Neuronal stem cell (in vitro differentiated cells): ENCODE data around the gene FAM117B.

Source experiments
- DNase-seq: peaks from one replicate; pipeline ENCODE4 v3.0.0-alpha.2; 2013; ENCODE audit warnings: low spot score
- H2AFZ ChIP-seq: one replicate; pipeline ENCODE4 v1.6.1; 2013; ENCODE audit warnings: mild to moderate bottlenecking, low read length, inconsistent platforms
- H2AK5ac ChIP-seq: 2 replicates; pipeline ENCODE4 v1.6.1; 2013; ENCODE audit warnings: low read depth, mild to moderate bottlenecking, inconsistent platforms, low read length, moderate library complexity, mixed read lengths
- H2BK120ac ChIP-seq: 2 replicates; pipeline ENCODE4 v1.6.1; 2013; ENCODE audit warnings: low read depth, mild to moderate bottlenecking, inconsistent platforms, low read length, moderate library complexity, mixed read lengths
- H2BK12ac ChIP-seq: one replicate; pipeline ENCODE4 v1.6.1; 2013; ENCODE audit warnings: low read length, inconsistent platforms
- H2BK15ac ChIP-seq: 2 replicates; pipeline ENCODE4 v1.6.1; 2013; ENCODE audit warnings: mild to moderate bottlenecking, low read length, inconsistent platforms, mixed read lengths
- H2BK5ac ChIP-seq: one replicate; pipeline ENCODE4 v1.6.1; 2013; ENCODE audit warnings: inconsistent platforms, mild to moderate bottlenecking, low read length, moderate library complexity
- H3K14ac ChIP-seq: one replicate; pipeline ENCODE4 v1.6.1; 2013; ENCODE audit warnings: low read length, inconsistent platforms
- H3K18ac ChIP-seq: 2 replicates; pipeline ENCODE4 v1.6.1; 2013; ENCODE audit warnings: low read length, inconsistent platforms
- H3K23ac ChIP-seq: 2 replicates; pipeline ENCODE4 v1.6.1; 2013; ENCODE audit warnings: low read depth, mild to moderate bottlenecking, mixed read lengths, low read length, inconsistent platforms; ENCODE audit not compliant: poor library complexity
- H3K27ac ChIP-seq: replicated peaks from 3 replicates; pipeline ENCODE4 v1.5.1; 2013; ENCODE audit warnings: low read length, inconsistent platforms
- H3K27me3 ChIP-seq, 3 experiments: 2 replicates each; pipeline ENCODE4 v1.6.1; 2013; ENCODE audit warnings: low read length in 3 of 3, mild to moderate bottlenecking in 2 of 3, inconsistent platforms in 1 of 3, low read depth in 1 of 3, mixed read lengths in 1 of 3, moderate library complexity in 1 of 3; ENCODE audit not compliant: control insufficient read depth in 3 of 3, insufficient read depth in 3 of 3
- H3K36me3 ChIP-seq, 2 donors: replicated peaks in 1 of 2; 2 replicates each; pipeline ENCODE4 v1.6.1; 2013; ENCODE audit warnings: low read length in 2 of 2; ENCODE audit not compliant: control insufficient read depth in 2 of 2, insufficient read depth in 2 of 2
- H3K4ac ChIP-seq: 2 replicates; pipeline ENCODE4 v1.6.1; 2013; ENCODE audit warnings: inconsistent platforms, mild to moderate bottlenecking, low read length, moderate library complexity
- H3K4me1 ChIP-seq, 2 donors: 1 replicate in 1 of 2; 2 replicates in 1 of 2; pipeline ENCODE4 v1.6.1; 2013; ENCODE audit warnings: low read length in 2 of 2, low read depth in 1 of 2; ENCODE audit not compliant: control insufficient read depth in 2 of 2, insufficient read depth in 1 of 2
- H3K4me2 ChIP-seq: one replicate; pipeline ENCODE4 v1.6.1; 2013; ENCODE audit warnings: mild to moderate bottlenecking, low read length, inconsistent platforms; ENCODE audit not compliant: insufficient read depth, poor library complexity, severe bottlenecking
- H3K4me3 ChIP-seq, 2 donors: 2 replicates each; pipeline ENCODE4 v1.5.1; 2013; ENCODE audit warnings: low read length in 2 of 2, mild to moderate bottlenecking in 2 of 2, inconsistent platforms in 1 of 2, moderate library complexity in 1 of 2
- H3K79me1 ChIP-seq: one replicate; pipeline ENCODE4 v1.6.1; 2013; ENCODE audit warnings: low read depth, mild to moderate bottlenecking, inconsistent platforms, low read length, moderate library complexity
- H3K9ac ChIP-seq: one replicate; pipeline ENCODE4 v1.6.1; 2013; ENCODE audit warnings: mild to moderate bottlenecking, low read depth, low read length, inconsistent platforms; ENCODE audit not compliant: poor library complexity
- H3K9me3 ChIP-seq, 2 donors: replicated peaks in 1 of 2; 2 replicates each; pipeline versions ENCODE3 to v1.6.1; 2013; ENCODE audit warnings: low read length in 2 of 2, mild to moderate bottlenecking in 2 of 2, inconsistent platforms in 1 of 2, low read depth in 1 of 2, mixed read lengths in 1 of 2, moderate library complexity in 1 of 2; ENCODE audit not compliant: control insufficient read depth in 2 of 2, insufficient read depth in 1 of 2
- H4K8ac ChIP-seq: one replicate; pipeline ENCODE4 v1.6.1; 2013; ENCODE audit warnings: low read depth, mild to moderate bottlenecking, inconsistent platforms, low read length, moderate library complexity
- H4K91ac ChIP-seq: one replicate; pipeline ENCODE4 v1.6.1; 2013; ENCODE audit warnings: low read length, low read depth, mild to moderate bottlenecking, inconsistent platforms; ENCODE audit not compliant: poor library complexity
- WGBS, 2 donors: extraction: QIAGEN DNeasy Blood & Tissue Kit; methylation state at CpG; one replicate each; pipeline ENCODE4 v1.1.7; 2013; ENCODE audit warnings: missing lambda C conversion rate in 2 of 2, mixed read lengths in 1 of 2; ENCODE audit not compliant: insufficient read length in 2 of 2, insufficient replicate concordance in 1 of 2; ENCODE audit errors: extremely low coverage in 2 of 2; 5-methylcytosine and 5-hydroxymethylcytosine counted together

The FAM117B gene

GRCh38 chr2:202693503-202693902, 58.7 kb downstream of the FAM117B start:
- WGBS, 2 donors = no CpG with 5 or more reads among the region's 4 CpGs
- Histone ChIP-seq H2BK120ac (no peak overlapping the region), H2AK5ac (no peak overlapping the region), H3K14ac (no peak overlapping the region), H2BK15ac (no peak overlapping the region), H3K79me1 (peaks cover 4% of the 10 kb centered on the region), H3K18ac (no peak overlapping the region), H3K9ac (no peak overlapping the region), H3K4me1 (no peaks in the 10 kb centered on the region), H3K23ac (no peak overlapping the region), H2AFZ (no peak overlapping the region), H4K91ac (no peak overlapping the region), H3K4ac (no peak overlapping the region), H3K4me2 (no peak overlapping the region), H3K9me3 (no peaks in the 10 kb centered on the region), H3K27me3 (no peaks in the 10 kb centered on the region), H3K36me3 (peaks cover 4 to 31% of the 10 kb centered on the region in 2 donors), H3K27ac (no peak overlapping the region), H2BK5ac (no peak overlapping the region), H4K8ac (no peak overlapping the region), H3K4me3 (no peak overlapping the region), H2BK12ac (no peak overlapping the region)
- DNase-seq = no peak

- Histone ChIP-seq H2AFZ (no peak overlapping the region), H3K36me3 (peaks cover 4 to 44% of the 10 kb centered on the region in 2 donors), H3K4me3 (no peak overlapping the region), H3K14ac (no peak overlapping the region), H3K18ac (no peak overlapping the region), H3K27me3 (no peaks in the 10 kb centered on the region), H3K9me3 (peaks cover 0 to 5% of the 10 kb centered on the region in 2 donors), H2BK120ac (no peak overlapping the region), H3K23ac (no peak overlapping the region), H3K9ac (no peak overlapping the region), H3K79me1 (peaks cover 2% of the 10 kb centered on the region), H2BK12ac (no peak overlapping the region), H3K27ac (no peak overlapping the region), H2AK5ac (no peak overlapping the region), H3K4ac (no peak overlapping the region), H4K91ac (no peak overlapping the region), H4K8ac (no peak overlapping the region), H2BK5ac (no peak overlapping the region), H3K4me2 (no peak overlapping the region), H2BK15ac (no peak overlapping the region), H3K4me1 (no peaks in the 10 kb centered on the region)
- no CpG with 5 or more reads among the region's 9 CpGs for WGBS, 2 donors
- DNase-seq = no peak
These were observed 60.4 kb downstream of the FAM117B start for GRCh38 chr2:202695166-202695565.

- H2BK5ac ChIP-seq = no peak overlapping the region
- H2BK120ac ChIP-seq = no peak overlapping the region
- H3K9me3 ChIP-seq = peaks cover 0 to 22% of the 10 kb centered on the region in 2 donors
- H3K27me3 ChIP-seq = no peaks in the 10 kb centered on the region
- no peak overlapping the region for H2BK15ac ChIP-seq
- no peak overlapping the region for H3K4me2 ChIP-seq
- no peak overlapping the region for H3K18ac ChIP-seq
- no peak overlapping the region for H4K91ac ChIP-seq
- H3K9ac ChIP-seq = no peak overlapping the region
- H3K4me3 ChIP-seq = no peak overlapping the region
- no peak for DNase-seq
- no peak overlapping the region for H3K4ac ChIP-seq
- H3K27ac ChIP-seq = no peak overlapping the region
- no peak overlapping the region for H2AK5ac ChIP-seq
- H3K4me1 ChIP-seq = no peaks in the 10 kb centered on the region
- H3K79me1 ChIP-seq = peaks cover 2% of the 10 kb centered on the region
- H3K36me3 ChIP-seq = peaks cover 4 to 44% of the 10 kb centered on the region in 2 donors
- no CpG with 5 or more reads among the region's 4 CpGs for WGBS, 2 donors
- no peak overlapping the region for H4K8ac ChIP-seq
- no peak overlapping the region for H2BK12ac ChIP-seq
- no peak overlapping the region for H3K14ac ChIP-seq
- no peak overlapping the region for H3K23ac ChIP-seq
- no peak overlapping the region for H2AFZ ChIP-seq
These were observed 65.5 kb downstream of the FAM117B start for GRCh38 chr2:202700075-202700901.

- no peak overlapping the region for H2AK5ac ChIP-seq
- no peaks in the 10 kb centered on the region for H3K4me1 ChIP-seq
- no peak overlapping the region for H4K91ac ChIP-seq
- DNase-seq = no peak
- no peak overlapping the region for H2AFZ ChIP-seq
- H2BK12ac ChIP-seq = no peak overlapping the region
- H3K27ac ChIP-seq = no peak overlapping the region
- H3K27me3 ChIP-seq = no peaks in the 10 kb centered on the region
- H3K18ac ChIP-seq = no peak overlapping the region
- H3K36me3 ChIP-seq = peaks cover 0 to 16% of the 10 kb centered on the region in 2 donors
- H3K79me1 ChIP-seq = no peaks in the 10 kb centered on the region
- H2BK120ac ChIP-seq = no peak overlapping the region
- no peak overlapping the region for H3K23ac ChIP-seq
- H3K4me3 ChIP-seq = no peak overlapping the region
- no peak overlapping the region for H2BK5ac ChIP-seq
- no peak overlapping the region for H2BK15ac ChIP-seq
- no peak overlapping the region for H3K9ac ChIP-seq
- H3K14ac ChIP-seq = no peak overlapping the region
- no peak overlapping the region for H3K4ac ChIP-seq
- no CpG with 5 or more reads among the region's 1 CpG for WGBS, 2 donors
- no peak overlapping the region for H4K8ac ChIP-seq
- H3K9me3 ChIP-seq = peaks cover 0 to 23% of the 10 kb centered on the region in 2 donors
- H3K4me2 ChIP-seq = no peak overlapping the region
These were observed 68.3 kb downstream of the FAM117B start for GRCh38 chr2:202703091-202703490.
